Glomerular endothelial cell (primary cell): ENCODE measurements around the gene DDX54. TPM values are rescaled to one million over a fixed set of nuclear protein-coding genes. Genes with fewer than 3 reads are reported as not detected.
"Not testable (repeated sequence)": the region's sequence is repeated elsewhere in the genome, so short reads cannot be mapped to it uniquely, and the experiment has no call there.

Source experiments
- DNase-seq: peaks from one replicate; pipeline ENCODE4 v3.0.0-alpha.2; 2011; ENCODE audit warnings: low read depth, low spot score; ENCODE audit errors: extremely low read depth
- total RNA-seq: library from RNA; depleted of rRNA; stranded (reverse); fragments of >200 nt; gene quantifications from 2 replicates; pipeline ENCODE4 v1.2.3, GENCODE V29; 2015

Gene DDX54
- total RNA-seq, 1 donor from 2014 or later, result 57.5 TPM

GRCh38 chr12:113128802-113129663, 56.2 kb downstream of the DDX54 start:
- DNase-seq, result no peak

GRCh38 chr12:113127791-113128199, 57.5 kb downstream of the DDX54 start:
- no peak for DNase-seq

GRCh38 chr12:113120670-113121370, 64.5 kb downstream of the DDX54 start:
- DNase-seq, result no peak

- no peak for DNase-seq
These were observed 65.2 kb downstream of the DDX54 start for GRCh38 chr12:113119980-113120669.

DNA sequence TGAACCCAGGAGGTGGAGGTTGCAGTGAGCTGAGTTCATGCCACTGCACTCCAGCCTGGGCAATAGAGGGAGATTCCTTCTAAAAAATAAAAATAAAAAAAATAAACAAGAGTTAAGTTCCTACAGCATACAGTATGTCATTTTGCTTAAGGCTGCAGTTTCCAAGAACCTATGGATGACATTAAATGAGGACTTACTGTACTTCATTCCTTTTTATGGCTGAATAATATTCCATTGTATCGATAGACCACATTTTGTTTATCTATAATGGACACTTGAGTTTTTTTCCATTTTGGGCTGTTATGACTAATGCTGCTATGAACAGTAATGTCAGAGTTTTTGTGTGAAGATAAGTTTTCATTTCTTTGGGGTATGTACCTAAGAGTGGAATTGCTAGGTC, 67.1 kb downstream of the DDX54 start:
- DNase-seq, result no peak

- not testable (repeated sequence) for DNase-seq
These were observed 67.6 kb downstream of the DDX54 start for GRCh38 chr12:113117684-113118083.

DNA sequence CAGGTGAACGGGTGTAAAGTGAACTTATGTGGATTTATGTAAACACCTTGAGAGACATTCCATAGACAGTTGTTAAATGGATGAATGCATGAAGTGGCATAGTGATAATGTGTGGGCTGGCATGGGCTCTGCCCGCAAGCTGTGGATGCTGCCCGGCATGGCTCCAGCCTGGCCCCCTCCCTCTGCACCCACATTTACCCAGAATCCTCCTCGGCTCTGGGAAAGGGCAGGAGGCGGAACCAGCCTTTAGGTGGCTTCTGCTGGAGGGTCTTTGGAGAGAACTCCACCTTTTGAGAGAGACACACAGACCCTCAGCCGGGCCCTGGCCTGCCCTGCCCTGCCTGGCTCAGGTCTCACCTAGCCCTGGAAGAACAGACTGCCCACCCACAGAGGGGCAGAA, 68.4 kb downstream of the DDX54 start:
- DNase-seq, result no peak

DNA sequence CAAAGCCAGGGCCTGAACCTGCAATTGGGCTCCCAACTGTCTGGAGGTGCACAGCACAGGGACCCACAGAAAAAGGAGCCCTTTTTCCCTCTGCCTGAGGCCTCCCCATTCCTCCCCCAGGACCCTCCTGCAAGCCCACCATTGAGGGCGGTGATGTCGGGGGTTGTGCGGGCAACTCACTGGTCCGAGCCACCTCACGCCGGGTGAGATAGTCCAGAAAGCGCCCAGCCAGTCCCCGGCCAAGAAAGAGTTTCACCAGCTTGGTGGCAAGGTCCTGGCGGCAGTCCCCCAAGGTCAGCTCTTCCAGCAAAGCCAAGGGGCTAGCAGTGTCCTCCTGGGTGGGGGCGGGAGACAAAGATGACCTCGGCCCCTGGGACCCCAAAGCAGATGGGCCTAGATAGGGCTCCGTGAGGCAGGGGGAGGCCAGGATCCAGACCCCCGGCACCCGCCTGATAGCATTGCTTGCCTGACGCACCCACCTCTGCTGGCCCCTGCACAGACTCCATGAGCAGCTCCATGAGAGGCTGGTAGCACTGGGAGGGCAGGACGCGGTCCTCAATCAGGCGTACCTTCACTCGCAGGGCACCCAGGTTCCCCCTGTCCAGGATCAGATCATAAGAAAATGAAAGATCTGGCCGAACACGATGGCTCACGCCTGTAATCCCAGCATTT, 69.7 kb downstream of the DDX54 start:
- no peak for DNase-seq

DNA sequence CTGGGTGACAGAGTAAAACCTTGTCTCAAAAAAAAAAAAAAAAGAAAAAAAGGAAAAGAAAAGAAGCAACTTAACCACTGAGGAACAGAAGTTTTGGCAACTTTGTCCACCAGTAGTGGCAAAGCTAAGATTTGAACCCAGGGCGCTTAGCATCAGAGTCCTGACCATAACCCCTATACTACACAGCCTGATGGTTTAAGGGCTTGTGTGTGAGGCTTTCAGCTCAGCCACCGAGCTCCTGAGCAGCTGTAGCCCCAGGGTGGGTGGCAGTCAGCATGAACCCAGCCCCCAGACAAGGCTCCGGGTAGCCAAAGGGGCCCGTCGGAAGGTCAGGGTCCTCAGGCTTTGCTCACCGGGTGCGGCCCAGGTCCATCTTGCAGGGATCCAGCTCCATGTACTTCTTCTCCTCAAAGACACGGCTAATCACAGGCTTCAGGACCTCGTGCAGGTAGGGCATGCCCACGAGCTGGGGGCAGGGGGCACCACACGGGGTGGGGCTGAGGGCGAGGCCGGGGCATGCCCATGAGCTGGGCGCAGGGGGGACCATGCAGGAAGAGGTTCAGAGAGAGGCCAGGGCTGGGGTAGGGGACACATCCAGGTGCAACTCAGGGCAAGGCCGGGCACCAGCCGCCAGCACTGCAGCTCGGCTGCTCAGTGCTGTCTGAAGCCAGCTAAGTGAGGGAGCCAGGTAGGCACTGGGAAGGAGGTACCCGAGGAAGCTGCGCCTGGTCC, 70.7 kb downstream of the DDX54 start:
- no peak for DNase-seq

GRCh38 chr12:113113397-113113796, 71.9 kb downstream of the DDX54 start:
- DNase-seq, result no peak

GRCh38 chr12:113112043-113112899, 73.0 kb downstream of the DDX54 start:
- DNase-seq, result no peak

DNA sequence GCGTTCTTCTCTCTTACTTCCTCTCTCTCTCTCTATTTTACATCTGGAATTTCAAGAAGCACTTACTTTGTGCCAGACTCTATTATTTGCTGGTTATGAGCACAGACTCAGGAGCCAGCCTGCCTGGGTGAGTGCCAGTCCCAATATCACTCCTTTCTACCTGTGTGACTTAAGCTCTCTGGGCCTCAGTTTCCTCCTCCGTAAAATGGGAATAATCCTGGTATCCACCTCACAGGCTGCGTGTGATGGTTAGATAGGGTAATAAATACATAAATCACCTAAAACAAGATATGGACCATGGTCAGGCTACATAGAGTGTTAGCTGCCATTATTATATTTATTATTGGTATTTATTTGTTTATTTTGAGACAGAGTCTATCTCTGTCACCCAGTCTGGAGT, 74.0 kb downstream of the DDX54 start:
- no peak for DNase-seq

- DNase-seq, result no peak
These were observed 75.2 kb downstream of the DDX54 start for GRCh38 chr12:113109872-113110599.

- no peak for DNase-seq
These were observed 75.9 kb downstream of the DDX54 start for GRCh38 chr12:113109360-113109759.

DNA sequence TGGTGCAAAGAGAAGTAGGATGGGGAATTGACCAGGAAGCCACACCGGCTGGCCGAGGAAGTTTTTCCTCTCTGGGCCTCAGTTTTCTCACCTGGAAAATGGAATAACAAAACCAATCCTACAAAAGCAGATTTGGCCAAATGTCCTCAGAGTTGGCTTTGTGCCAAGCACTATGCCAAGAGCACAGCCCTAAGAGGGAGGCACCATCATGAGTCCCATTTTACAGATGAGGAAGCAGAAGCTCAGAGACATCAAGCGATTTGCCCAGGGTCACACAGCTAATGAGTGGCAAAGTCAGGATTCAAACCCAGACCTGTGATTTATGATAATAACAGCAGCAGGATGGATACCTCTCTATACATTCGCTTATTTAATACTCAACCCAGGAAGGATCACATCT, 77.0 kb downstream of the DDX54 start:
- no peak for DNase-seq
